HepG2 (cell line): ENCODE measurements around the gene IQCN. TPM values are rescaled to one million over a fixed set of nuclear protein-coding genes. Genes with fewer than 3 reads are reported as not detected.

ENCODE experiments used
- CHD4 ChIP-seq: fragments of 200-600 bp; sonication (generic); IDR thresholded peaks from 2 replicates; pipeline ENCODE4 v1.7.0; 2017; ENCODE audit warnings: mild to moderate bottlenecking, low read length, borderline replicate concordance
- MZF1 ChIP-seq: sonication (generic); formaldehyde crosslinking; IDR thresholded peaks from 2 replicates; pipeline ENCODE4 v1.8.1; 2023; ENCODE audit warnings: mild to moderate bottlenecking, missing genetic modification reagents, borderline replicate concordance
- RARA ChIP-seq: IDR thresholded peaks from 2 replicates; pipeline ENCODE4 v1.6.1; 2016; ENCODE audit warnings: missing genetic modification reagents, missing compliant biosample characterization
- RFX1 ChIP-seq: fragments of 450-650 bp; IDR thresholded peaks from 2 replicates; pipeline ENCODE4 v1.6.1; 2017
- RFXANK ChIP-seq: IDR thresholded peaks from 2 replicates; pipeline ENCODE4 v1.6.1; 2016
- SMAD9 ChIP-seq: sonication (generic); formaldehyde crosslinking; IDR thresholded peaks from 2 replicates; pipeline ENCODE4 v1.5.1; 2020; ENCODE audit warnings: mild to moderate bottlenecking, missing genetic modification reagents
- SNAI1 ChIP-seq: sonication (generic); formaldehyde crosslinking; IDR thresholded peaks from 2 replicates; pipeline ENCODE4 v1.5.0; 2020; ENCODE audit warnings: mild to moderate bottlenecking, missing genetic modification reagents, borderline replicate concordance
- ZMAT3 ChIP-seq: sonication (generic); formaldehyde crosslinking; conservative IDR thresholded peaks from 2 replicates; pipeline ENCODE4 v1.7.0; 2021; ENCODE audit warnings: missing genetic modification reagents
- ZNF430 ChIP-seq: sonication (generic); formaldehyde crosslinking; IDR thresholded peaks from 2 replicates; pipeline ENCODE4 v1.9.0; 2021; ENCODE audit warnings: mild to moderate bottlenecking, missing genetic modification reagents
- ZNF441 ChIP-seq: sonication (generic); formaldehyde crosslinking; IDR thresholded peaks from 2 replicates; pipeline ENCODE4 v1.7.0; 2021; ENCODE audit warnings: missing genetic modification reagents, borderline replicate concordance
- ZNF563 ChIP-seq: sonication (generic); formaldehyde crosslinking; IDR thresholded peaks from 2 replicates; pipeline ENCODE4 v1.8.0; 2022; ENCODE audit warnings: mild to moderate bottlenecking, moderate library complexity, missing genetic modification reagents
- ZNF605 ChIP-seq: sonication (generic); formaldehyde crosslinking; IDR thresholded peaks from 2 replicates; pipeline ENCODE4 v1.8.0; 2022; ENCODE audit warnings: mild to moderate bottlenecking, missing genetic modification reagents
- ZNF629 ChIP-seq: sonication (generic); formaldehyde crosslinking; conservative IDR thresholded peaks from 2 replicates; pipeline ENCODE4 v1.5.0; 2020; ENCODE audit warnings: missing genetic modification reagents
- ZNF75D ChIP-seq: sonication (generic); formaldehyde crosslinking; IDR thresholded peaks from 2 replicates; pipeline ENCODE4 v1.8.1; 2023; ENCODE audit warnings: missing genetic modification reagents, mild to moderate bottlenecking, borderline replicate concordance
- ZNF792 ChIP-seq: IDR thresholded peaks from 2 replicates; pipeline ENCODE4 v1.6.1; 2016
- polyA plus RNA-seq, 8 experiments: library from polyadenylated mRNA; depleted of rRNA in 3 of 8; stranded (reverse) in 7 of 8; unstranded in 1 of 8; fragments of >200 nt; fragmentation: Illumina TruSeq in 4 of 8; extraction: Trizol in 4 of 8; gene quantifications; 2 replicates each; pipeline versions ENCODE4 v1.2.1 to v1.2.3, GENCODE V29; 2011 to 2016; ENCODE audit warnings: low read depth in 4 of 8, missing spikeins in 1 of 8, mixed read lengths in 1 of 8; ENCODE audit not compliant: insufficient read depth in 1 of 8
- total RNA-seq, 5 experiments: library from RNA; depleted of rRNA; stranded (reverse); fragments of >200 nt; fragmentation: Illumina TruSeq; extraction: Trizol; gene quantifications; 2 replicates each; pipeline ENCODE4 v1.2.3, GENCODE V29; 2016; ENCODE audit warnings: low read depth in 1 of 5
- TF ChIP-seq, protein P1 (sequence below): sonication (generic); formaldehyde crosslinking; IDR thresholded peaks from 2 replicates; pipeline ENCODE4 v1.9.0; 2021; ENCODE audit warnings: mild to moderate bottlenecking, missing genetic modification reagents
- TF ChIP-seq, protein P2 (sequence below): sonication (generic); formaldehyde crosslinking; IDR thresholded peaks from 2 replicates; pipeline ENCODE4 v1.5.0; 2020; ENCODE audit warnings: mild to moderate bottlenecking, missing genetic modification reagents, borderline replicate concordance

The IQCN gene
- total and polyA plus RNA-seq, 2 of the 13 experiments (the other 11 are each of a cell fraction or from before 2014, with no cell fraction given), result 0.04 to 0.18 TPM

DNA sequence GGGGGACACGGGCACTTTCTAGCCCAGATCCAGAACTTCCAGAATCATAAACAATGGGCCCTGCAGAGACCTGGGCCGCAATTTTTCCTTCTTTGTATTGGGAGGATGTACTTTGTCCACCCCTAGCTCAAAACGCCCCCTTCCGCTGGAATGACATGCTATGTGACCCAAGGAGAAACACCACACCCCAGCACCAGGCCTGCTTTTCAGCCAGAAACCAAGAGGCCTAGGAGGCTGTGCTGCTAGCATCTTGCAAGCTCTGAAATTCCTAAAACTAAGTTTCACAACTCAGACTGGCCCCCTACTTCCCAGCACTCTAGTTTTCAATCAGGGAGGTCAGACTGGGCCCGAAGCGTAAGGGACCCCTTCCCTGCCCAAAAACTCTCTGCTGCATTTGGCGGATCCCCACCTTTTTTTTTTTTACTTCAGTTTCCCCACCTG, 48.1 kb upstream of the IQCN start (continued):
- TF ChIP-seq SNAI1, result peak; percentile 4; the same call in 1 of the 2 replicates
- TF ChIP-seq, protein P1, sequence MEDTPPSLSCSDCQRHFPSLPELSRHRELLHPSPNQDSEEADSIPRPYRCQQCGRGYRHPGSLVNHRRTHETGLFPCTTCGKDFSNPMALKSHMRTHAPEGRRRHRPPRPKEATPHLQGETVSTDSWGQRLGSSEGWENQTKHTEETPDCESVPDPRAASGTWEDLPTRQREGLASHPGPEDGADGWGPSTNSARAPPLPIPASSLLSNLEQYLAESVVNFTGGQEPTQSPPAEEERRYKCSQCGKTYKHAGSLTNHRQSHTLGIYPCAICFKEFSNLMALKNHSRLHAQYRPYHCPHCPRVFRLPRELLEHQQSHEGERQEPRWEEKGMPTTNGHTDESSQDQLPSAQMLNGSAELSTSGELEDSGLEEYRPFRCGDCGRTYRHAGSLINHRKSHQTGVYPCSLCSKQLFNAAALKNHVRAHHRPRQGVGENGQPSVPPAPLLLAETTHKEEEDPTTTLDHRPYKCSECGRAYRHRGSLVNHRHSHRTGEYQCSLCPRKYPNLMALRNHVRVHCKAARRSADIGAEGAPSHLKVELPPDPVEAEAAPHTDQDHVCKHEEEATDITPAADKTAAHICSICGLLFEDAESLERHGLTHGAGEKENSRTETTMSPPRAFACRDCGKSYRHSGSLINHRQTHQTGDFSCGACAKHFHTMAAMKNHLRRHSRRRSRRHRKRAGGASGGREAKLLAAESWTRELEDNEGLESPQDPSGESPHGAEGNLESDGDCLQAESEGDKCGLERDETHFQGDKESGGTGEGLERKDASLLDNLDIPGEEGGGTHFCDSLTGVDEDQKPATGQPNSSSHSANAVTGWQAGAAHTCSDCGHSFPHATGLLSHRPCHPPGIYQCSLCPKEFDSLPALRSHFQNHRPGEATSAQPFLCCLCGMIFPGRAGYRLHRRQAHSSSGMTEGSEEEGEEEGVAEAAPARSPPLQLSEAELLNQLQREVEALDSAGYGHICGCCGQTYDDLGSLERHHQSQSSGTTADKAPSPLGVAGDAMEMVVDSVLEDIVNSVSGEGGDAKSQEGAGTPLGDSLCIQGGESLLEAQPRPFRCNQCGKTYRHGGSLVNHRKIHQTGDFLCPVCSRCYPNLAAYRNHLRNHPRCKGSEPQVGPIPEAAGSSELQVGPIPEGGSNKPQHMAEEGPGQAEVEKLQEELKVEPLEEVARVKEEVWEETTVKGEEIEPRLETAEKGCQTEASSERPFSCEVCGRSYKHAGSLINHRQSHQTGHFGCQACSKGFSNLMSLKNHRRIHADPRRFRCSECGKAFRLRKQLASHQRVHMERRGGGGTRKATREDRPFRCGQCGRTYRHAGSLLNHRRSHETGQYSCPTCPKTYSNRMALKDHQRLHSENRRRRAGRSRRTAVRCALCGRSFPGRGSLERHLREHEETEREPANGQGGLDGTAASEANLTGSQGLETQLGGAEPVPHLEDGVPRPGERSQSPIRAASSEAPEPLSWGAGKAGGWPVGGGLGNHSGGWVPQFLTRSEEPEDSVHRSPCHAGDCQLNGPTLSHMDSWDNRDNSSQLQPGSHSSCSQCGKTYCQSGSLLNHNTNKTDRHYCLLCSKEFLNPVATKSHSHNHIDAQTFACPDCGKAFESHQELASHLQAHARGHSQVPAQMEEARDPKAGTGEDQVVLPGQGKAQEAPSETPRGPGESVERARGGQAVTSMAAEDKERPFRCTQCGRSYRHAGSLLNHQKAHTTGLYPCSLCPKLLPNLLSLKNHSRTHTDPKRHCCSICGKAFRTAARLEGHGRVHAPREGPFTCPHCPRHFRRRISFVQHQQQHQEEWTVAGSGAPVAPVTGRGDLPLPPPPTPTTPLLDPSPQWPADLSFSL, result no peak
- no peak for TF ChIP-seq MZF1
- no peak for TF ChIP-seq ZMAT3 (CRISPR knock-in tag)
- TF ChIP-seq RARA, result no peak
- TF ChIP-seq ZNF563 (CRISPR knock-in tag), result no peak
- no peak for TF ChIP-seq RFXANK (CRISPR knock-in tag)
- peak; percentile 96 for TF ChIP-seq ZNF629 (CRISPR knock-in tag)
- peak; percentile 61 for TF ChIP-seq ZNF605 (CRISPR knock-in tag)
- TF ChIP-seq ZNF430, result 0 out of 2 replicates have a peak, but pooled peaks have one; percentile 7
- no peak for TF ChIP-seq RFX1
- 0 out of 2 replicates have a peak, but pooled peaks have one; percentile 47 for TF ChIP-seq CHD4
- no peak for TF ChIP-seq ZNF75D (CRISPR knock-in tag)
- TF ChIP-seq ZNF792 (CRISPR knock-in tag), result no peak
- TF ChIP-seq SMAD9, result no peak
- TF ChIP-seq, protein P2, sequence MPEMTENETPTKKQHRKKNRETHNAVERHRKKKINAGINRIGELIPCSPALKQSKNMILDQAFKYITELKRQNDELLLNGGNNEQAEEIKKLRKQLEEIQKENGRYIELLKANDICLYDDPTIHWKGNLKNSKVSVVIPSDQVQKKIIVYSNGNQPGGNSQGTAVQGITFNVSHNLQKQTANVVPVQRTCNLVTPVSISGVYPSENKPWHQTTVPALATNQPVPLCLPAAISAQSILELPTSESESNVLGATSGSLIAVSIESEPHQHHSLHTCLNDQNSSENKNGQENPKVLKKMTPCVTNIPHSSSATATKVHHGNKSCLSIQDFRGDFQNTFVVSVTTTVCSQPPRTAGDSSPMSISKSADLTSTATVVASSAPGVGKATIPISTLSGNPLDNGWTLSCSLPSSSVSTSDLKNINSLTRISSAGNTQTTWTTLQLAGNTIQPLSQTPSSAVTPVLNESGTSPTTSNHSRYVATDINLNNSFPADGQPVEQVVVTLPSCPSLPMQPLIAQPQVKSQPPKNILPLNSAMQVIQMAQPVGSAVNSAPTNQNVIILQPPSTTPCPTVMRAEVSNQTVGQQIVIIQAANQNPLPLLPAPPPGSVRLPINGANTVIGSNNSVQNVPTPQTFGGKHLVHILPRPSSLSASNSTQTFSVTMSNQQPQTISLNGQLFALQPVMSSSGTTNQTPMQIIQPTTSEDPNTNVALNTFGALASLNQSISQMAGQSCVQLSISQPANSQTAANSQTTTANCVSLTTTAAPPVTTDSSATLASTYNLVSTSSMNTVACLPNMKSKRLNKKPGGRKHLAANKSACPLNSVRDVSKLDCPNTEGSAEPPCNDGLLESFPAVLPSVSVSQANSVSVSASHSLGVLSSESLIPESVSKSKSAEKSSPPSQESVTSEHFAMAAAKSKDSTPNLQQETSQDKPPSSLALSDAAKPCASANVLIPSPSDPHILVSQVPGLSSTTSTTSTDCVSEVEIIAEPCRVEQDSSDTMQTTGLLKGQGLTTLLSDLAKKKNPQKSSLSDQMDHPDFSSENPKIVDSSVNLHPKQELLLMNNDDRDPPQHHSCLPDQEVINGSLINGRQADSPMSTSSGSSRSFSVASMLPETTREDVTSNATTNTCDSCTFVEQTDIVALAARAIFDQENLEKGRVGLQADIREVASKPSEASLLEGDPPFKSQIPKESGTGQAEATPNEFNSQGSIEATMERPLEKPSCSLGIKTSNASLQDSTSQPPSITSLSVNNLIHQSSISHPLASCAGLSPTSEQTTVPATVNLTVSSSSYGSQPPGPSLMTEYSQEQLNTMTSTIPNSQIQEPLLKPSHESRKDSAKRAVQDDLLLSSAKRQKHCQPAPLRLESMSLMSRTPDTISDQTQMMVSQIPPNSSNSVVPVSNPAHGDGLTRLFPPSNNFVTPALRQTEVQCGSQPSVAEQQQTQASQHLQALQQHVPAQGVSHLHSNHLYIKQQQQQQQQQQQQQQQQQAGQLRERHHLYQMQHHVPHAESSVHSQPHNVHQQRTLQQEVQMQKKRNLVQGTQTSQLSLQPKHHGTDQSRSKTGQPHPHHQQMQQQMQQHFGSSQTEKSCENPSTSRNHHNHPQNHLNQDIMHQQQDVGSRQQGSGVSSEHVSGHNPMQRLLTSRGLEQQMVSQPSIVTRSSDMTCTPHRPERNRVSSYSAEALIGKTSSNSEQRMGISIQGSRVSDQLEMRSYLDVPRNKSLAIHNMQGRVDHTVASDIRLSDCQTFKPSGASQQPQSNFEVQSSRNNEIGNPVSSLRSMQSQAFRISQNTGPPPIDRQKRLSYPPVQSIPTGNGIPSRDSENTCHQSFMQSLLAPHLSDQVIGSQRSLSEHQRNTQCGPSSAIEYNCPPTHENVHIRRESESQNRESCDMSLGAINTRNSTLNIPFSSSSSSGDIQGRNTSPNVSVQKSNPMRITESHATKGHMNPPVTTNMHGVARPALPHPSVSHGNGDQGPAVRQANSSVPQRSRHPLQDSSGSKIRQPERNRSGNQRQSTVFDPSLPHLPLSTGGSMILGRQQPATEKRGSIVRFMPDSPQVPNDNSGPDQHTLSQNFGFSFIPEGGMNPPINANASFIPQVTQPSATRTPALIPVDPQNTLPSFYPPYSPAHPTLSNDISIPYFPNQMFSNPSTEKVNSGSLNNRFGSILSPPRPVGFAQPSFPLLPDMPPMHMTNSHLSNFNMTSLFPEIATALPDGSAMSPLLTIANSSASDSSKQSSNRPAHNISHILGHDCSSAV, result no peak
- TF ChIP-seq ZNF441 (CRISPR knock-in tag), result no peak
